Activated T-cell treated with anti-CD3 and anti-CD28 coated beads, Interleukin-2, amount 50 U/mL, for 48 hours (primary cell): ENCODE data around the gene PAX2.

Experiments used
- DNase-seq, 2 experiments: peaks; one replicate each; pipeline ENCODE4 v3.0.0-alpha.2; 2020

PAX2 gene

GRCh38 chr10:100760726-100761125, 15.3 kb downstream of the PAX2 start:
- no peak for DNase-seq

DNA sequence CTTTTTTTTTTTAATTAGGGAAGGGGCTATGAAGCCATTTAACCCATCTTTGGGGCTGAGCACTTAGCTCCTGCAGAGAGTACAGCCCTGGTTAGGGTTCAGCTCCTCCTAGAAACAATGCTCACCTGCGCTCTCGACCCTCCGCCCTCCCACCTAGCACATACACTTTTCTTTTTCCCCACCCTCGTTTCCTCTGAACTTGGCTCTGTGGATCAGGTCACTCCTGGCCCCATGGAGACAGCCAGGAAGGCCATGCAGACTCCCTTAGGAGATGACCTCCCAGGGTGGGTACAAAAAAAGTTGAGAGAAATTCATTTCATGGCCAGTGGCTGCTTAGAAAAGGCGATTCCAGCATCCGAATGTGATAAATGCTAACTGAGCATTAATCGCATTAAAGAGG, 15.8 kb downstream of the PAX2 start:
- no peak for DNase-seq

- DNase-seq, result no peak
Observed at GRCh38 chr10:100763043-100763747, 17.8 kb downstream of the PAX2 start.

DNA sequence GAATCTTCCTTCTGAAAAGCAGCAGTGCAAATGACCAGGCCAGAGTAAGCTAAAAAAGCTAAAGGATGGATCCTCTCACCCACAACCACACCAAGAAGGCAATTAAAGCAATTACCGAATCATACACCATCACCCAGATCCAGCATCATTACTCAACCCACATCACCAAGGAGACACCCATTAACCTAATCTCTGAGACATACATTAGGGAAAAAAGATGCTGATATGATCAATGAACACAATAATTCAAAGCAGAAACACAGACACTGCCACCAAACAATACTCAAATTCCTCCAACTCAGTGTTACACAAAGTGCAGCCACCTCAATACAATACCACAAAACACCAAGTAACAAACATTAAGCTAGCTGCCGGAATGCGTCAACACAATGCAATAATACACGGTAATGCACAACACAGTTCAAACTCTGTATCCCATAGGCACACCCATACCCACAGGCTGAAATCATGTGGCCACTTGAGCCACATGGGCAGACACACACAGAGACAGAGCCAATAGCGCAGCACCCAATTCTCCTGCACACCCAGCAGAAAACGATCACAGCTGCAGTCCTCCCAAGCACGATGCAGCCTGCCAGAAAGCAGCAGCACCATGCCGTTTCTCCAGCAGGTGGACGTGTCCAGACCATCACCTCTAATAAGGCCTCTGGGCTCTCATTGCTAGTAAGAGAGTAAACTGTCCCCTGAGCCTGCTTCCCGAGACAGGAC, 21.5 kb downstream of the PAX2 start:
- no peak for DNase-seq

- no peak for DNase-seq
Observed at GRCh38 chr10:100767422-100767775, 22.0 kb downstream of the PAX2 start.

DNA sequence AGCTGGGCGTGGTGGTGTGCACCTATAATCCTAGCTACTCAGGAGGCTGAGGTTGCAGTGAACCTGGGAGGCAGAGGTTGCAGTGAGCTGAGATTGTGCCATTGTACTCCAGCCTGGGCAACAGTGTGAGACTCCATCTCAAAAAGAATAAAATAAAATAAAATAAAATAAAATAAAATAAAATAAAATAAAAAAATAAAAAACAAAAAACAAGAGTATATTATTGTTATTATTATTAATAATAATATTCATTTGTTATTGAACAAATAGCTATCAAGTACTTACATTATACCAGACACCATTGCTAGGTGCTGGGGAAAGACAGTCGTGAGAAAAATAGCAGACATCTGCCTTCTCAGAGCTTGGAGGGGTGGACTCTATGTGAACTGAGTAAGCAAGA, 24.1 kb downstream of the PAX2 start:
- DNase-seq, result no peak

DNA sequence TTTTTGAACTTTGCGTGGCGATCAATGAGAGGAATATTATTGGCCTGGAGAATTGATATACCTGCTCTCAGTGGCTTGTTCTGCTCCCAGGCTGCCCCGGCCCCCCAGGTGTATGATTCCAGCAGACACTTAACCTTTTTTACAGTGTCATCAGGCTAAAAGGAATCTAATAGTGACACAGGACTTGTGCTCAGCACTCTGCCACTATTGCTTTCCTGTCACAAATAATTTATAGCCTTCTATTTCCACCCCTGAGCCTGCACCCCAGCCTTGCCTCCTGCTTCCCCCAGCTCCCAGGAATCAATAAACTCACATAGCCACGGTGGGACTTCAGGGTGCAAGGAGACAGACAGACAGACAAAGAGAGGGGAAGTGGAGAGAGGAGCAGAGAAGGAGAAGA, 28.3 kb downstream of the PAX2 start:
- DNase-seq, result no peak

GRCh38 chr10:100774223-100774622, 28.8 kb downstream of the PAX2 start:
- DNase-seq, result no peak

GRCh38 chr10:100774876-100775275, 29.5 kb downstream of the PAX2 start:
- DNase-seq, result no peak

GRCh38 chr10:100775386-100775785, 30.0 kb downstream of the PAX2 start:
- no peak for DNase-seq

DNA sequence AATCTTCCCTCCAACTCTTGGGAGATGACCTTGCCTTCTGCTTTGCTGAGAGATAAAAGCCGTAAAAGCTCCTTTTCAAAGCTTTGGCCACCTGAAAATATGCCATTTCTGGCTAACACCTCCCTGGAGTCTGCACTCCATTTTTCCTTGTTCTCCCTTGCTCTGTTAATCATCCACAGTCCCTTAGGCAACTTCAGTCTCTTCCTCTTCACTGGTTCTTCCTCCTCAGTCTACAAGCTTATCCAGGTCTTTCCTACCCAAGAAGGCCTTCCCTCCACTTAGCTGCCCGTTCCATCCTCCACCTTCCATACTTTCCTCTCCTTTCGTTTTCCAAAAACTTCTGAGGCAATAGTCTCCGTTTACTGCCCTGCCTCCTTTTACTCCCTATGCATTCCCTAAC, 30.5 kb downstream of the PAX2 start:
- DNase-seq, result no peak

DNA sequence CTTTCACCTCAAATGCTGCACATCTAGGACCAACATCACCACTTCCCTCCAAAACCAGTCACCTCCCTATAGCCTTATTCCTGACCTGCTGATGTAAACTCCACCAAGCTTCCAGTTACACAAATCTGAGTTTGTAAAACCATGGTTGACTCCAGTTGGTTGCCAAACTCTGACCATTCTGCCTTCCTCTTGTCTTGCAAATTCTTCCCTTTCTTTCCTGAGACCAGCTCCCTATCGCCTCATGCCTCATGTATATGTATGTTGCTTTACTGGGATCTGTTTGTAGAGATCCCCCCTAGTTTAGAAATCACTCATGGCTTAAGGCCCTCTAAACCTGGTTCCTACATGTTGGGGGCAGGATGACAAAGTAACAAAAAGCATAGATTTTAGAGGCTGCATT, 31.3 kb downstream of the PAX2 start:
- no peak for DNase-seq

GRCh38 chr10:100779329-100779728, 33.9 kb downstream of the PAX2 start:
- DNase-seq, result no peak

GRCh38 chr10:100780324-100780723, 34.9 kb downstream of the PAX2 start:
- no peak for DNase-seq

GRCh38 chr10:100781145-100781665, 35.8 kb downstream of the PAX2 start:
- DNase-seq, result no peak

GRCh38 chr10:100782461-100783244, 37.3 kb downstream of the PAX2 start:
- DNase-seq, result no peak

- DNase-seq, result no peak
Observed at GRCh38 chr10:100784126-100784525, 38.7 kb downstream of the PAX2 start.

- DNase-seq, result no peak
Observed at GRCh38 chr10:100786591-100786990, 41.2 kb downstream of the PAX2 start.

GRCh38 chr10:100788002-100788903, 42.9 kb downstream of the PAX2 start:
- DNase-seq, result no peak

DNA sequence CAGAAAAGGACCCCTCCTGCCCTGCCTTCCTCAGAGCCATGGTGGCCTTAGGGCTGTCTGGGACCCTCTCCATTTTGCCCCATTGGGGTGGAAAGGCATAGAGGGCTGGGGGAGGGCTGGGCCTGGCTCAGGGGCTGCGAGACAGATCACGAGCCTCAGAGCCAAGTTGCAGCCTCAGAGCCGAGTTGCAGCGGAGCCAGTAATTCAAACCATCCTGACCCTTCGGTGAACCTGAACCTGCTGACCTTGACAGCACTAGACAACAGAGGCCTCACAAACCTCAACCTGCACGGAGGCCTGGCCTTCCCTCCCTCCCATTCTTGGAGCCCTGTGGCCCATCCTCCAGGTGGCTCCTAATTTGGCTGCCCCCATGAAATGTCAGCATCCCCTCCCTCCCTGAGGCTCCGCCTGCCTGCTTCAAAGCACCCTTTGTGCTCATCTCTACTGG, 45.4 kb downstream of the PAX2 start:
- DNase-seq, result no peak

GRCh38 chr10:100791369-100792058, 46.1 kb downstream of the PAX2 start:
- DNase-seq, result no peak

DNA sequence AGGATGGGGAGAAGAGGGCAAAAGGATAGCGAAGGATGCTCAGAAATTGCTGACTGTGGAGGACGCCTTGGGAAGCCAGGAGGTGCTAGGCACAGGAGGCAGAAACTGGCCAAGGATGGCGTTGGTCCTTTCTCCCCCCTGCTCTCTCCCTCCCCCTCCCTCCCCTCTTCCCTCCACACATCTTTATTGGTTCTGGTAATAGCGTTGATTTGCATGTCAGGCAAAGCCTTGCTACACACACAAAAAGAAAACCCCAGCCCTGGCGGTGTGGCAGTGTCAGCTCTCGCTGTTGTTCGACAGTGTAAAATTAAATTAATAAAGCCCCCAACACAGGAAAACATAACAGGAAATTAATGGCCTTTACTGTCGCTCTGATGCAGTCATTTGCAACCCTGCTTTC, 47.2 kb downstream of the PAX2 start:
- DNase-seq, result no peak
